ENCODE data around the gene SMCO4. TPM values are rescaled to one million over a fixed set of nuclear protein-coding genes. Genes with fewer than 3 reads are reported as not detected.
"Not testable (repeated sequence)": the region's sequence is repeated elsewhere in the genome, so short reads cannot be mapped to it uniquely, and the experiment has no call there.

Gene SMCO4
- total RNA-seq, 2 donors from 2014 or later, result 6.6 to 8.9 TPM

DNA sequence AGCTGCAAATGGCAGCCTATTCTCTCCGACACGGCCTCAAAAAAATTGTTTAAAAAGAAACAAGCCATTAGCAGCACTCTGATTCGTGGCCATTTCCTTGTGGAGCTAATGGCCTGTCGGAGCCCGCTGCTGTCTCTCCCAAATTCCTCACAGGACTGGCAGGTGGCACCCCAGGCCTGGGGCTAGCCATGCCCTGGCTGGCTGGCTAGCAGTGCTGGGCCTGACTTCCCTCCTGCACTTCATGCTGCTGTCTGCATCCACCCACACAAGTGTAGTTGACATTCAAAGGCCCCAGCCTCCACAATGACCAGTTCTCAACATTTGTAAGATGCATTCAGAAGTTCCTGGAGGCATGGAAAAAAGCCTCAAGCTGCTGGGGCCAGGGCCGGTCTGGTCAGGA, 61.5 kb downstream of the SMCO4 start:
- Mint-ChIP-seq H3K4me1 (peaks cover 4% of the 10 kb centered on the region), H3K4me3 (no peak overlapping the region), H3K36me3 (ENCODE audit: low read depth) (peaks cover 3% of the 10 kb centered on the region), H3K27ac (peak overlapping the region; percentile 29), H3K27me3 (no peaks in the 10 kb centered on the region)
- ATAC-seq, result no peak
- DNase-seq, result no peak
- H3K9me3 ChIP-seq (ENCODE audit: control insufficient read depth, low read length, poor library complexity, severe bottlenecking), result no peaks in the 10 kb centered on the region

DNA sequence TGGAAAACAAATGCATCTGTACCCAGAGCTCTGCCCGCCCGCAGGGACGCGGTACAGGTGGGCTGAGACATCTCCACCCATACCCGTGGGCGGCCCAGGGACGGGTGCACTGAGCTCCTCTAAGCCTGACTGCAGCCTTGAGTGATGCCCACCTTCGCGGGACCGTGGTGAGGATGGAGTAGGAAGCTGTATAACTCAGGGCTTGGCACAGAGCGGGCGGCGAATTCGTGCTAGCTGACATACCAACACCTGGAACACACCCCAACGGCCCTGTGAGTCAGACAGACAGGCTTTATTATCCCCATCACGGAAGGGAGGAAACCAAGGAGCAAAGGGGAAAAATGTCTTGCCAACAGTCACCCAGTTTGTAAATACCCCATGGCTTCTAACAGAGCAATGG, 61.9 kb downstream of the SMCO4 start:
- Mint-ChIP-seq H3K4me3 (no peak overlapping the region), H3K4me1 (peaks cover 4% of the 10 kb centered on the region), H3K36me3 (ENCODE audit: low read depth) (peaks cover 3% of the 10 kb centered on the region), H3K27me3 (no peaks in the 10 kb centered on the region), H3K27ac (no peak overlapping the region)
- no peak for ATAC-seq
- DNase-seq, result no peak
- H3K9me3 ChIP-seq (ENCODE audit: control insufficient read depth, low read length, poor library complexity, severe bottlenecking), result no peaks in the 10 kb centered on the region

DNA sequence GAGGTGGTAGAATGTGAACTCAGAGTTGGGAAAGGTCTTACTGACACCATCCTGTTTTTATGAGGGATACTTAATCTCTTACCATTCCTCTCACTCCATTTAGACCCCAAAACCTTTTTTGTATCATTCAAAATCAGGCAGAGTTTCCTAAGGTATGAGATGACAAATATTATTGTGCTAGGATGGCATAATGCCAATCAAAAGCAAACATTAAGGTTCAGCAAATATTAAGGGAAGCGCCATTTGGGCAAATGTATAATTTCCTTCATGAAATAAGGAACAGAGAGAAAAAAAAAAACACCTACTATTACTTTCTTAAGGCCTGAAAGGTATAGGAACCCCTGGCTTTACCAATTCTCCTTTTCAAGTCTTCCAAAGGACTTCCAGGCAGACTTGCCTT, 62.4 kb downstream of the SMCO4 start:
- no peak overlapping the region for H3K27ac Mint-ChIP-seq
- H3K27me3 Mint-ChIP-seq, result no peaks in the 10 kb centered on the region

DNA sequence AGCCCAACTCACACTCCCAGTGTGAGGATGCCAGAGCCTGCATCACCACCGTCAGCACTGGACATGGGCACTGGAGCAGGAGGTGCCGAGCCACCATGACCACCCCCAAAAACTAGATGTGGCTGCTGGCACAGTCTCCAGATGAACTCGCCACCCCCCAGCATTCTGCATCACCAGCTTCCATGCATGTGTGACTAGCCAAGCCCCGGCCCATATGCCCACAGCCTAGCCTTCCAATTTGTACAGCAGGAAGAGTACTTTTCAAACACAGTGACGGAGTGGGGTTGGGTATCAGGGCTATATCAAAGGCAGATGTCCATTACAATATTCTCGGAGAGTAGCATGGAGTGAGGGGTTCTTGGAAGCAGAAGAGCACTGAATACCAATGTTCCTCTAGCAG, 62.9 kb downstream of the SMCO4 start:
- DNase-seq (no peak), ATAC-seq (no peak)
- H3K9me3 ChIP-seq (ENCODE audit: control insufficient read depth, low read length, poor library complexity, severe bottlenecking), result no peaks in the 10 kb centered on the region
- H3K36me3 Mint-ChIP-seq (ENCODE audit: low read depth), result peaks cover 3% of the 10 kb centered on the region
- no peaks in the 10 kb centered on the region for H3K27me3 Mint-ChIP-seq
- peaks cover 4% of the 10 kb centered on the region for H3K4me1 Mint-ChIP-seq
- no peak overlapping the region for H3K27ac Mint-ChIP-seq
- no peak overlapping the region for H3K4me3 Mint-ChIP-seq

More for the DNA sequence above, 62.4 kb downstream of the SMCO4 start:
- Mint-ChIP-seq H3K36me3 (ENCODE audit: low read depth) (peaks cover 3% of the 10 kb centered on the region), H3K4me1 (peaks cover 4% of the 10 kb centered on the region), H3K4me3 (no peak overlapping the region)
- DNase-seq, result no peak
- H3K9me3 ChIP-seq (ENCODE audit: control insufficient read depth, low read length, poor library complexity, severe bottlenecking), result no peaks in the 10 kb centered on the region
- ATAC-seq, result no peak

DNA sequence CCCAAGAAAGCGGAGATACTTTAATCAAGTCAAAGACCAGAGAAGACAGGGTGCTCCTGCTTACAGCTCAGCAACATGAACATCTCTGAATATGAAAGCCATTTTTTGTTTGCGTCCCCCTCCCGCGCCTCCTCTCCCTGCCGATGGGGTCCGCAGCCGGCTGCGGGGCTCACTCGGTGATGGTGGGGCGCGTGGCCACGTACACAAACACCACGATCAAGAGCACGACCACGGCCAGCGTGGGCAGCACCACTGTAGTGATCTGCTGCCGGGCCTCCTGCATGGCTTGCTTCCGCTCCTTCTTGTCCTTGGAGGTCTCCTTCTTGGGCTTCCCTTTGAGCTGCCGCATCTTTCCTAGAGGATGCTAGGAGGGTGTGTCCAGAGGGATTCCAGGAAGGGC, 64.3 kb downstream of the SMCO4 start:
- Mint-ChIP-seq H3K36me3 (ENCODE audit: low read depth) (peaks cover 3% of the 10 kb centered on the region), H3K27ac (no peak overlapping the region), H3K4me3 (no peak overlapping the region), H3K27me3 (no peaks in the 10 kb centered on the region), H3K4me1 (peaks cover 4% of the 10 kb centered on the region)
- H3K9me3 ChIP-seq (ENCODE audit: control insufficient read depth, low read length, poor library complexity, severe bottlenecking), result no peaks in the 10 kb centered on the region
- no peak for DNase-seq
- no peak for ATAC-seq

DNA sequence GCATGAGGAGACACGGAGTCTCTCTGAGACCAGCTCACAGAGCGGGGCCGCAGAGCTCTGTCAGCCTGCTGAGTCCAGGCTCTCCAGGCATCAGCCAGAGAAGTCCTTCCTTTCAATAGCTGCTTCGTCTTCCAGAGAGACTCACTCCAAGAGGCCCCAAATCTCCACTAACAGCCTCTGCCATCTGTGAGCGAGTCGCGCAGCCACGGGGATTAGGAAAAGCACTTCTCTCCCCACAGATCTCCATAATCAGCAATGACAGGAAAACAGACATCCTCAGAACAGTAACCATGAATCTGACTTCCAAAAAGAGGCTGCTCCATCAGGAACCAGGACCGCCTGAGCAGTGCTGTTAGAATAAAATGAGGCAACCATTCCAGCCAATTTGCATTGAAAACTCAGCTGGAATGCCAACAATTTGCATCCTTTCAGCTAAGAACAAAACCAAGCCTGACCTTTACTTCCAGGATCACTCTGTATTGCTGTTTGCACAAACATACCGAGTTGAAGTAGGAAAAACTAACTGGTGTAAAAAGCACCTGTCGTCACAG, 65.4 kb downstream of the SMCO4 start:
- Mint-ChIP-seq H3K36me3 (ENCODE audit: low read depth) (peaks cover 3% of the 10 kb centered on the region), H3K4me1 (peaks cover 3% of the 10 kb centered on the region), H3K4me3 (no peak overlapping the region), H3K27me3 (no peaks in the 10 kb centered on the region), H3K27ac (no peak overlapping the region)
- DNase-seq (no peak), ATAC-seq (no peak)
- H3K9me3 ChIP-seq (ENCODE audit: control insufficient read depth, low read length, poor library complexity, severe bottlenecking), result no peaks in the 10 kb centered on the region

DNA sequence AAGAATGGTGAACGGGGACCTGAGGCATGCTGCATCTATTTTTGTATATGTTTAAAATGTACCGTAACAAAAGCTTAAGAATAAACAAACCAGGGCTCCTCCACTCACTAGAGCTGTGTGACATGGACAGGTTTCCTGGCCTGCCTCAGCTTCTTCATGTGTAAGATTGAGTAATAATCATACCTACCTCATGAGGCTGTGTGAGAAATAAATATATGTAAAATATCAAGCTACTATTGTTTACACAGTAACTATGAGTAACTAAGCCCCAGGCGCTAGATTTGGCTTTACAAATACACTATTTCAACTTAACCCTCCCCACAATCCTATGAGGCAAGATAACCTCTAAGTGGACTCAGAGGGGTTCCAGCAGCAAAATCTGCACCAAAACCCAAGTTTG, 66.4 kb downstream of the SMCO4 start:
- Mint-ChIP-seq H3K27me3 (no peaks in the 10 kb centered on the region), H3K36me3 (ENCODE audit: low read depth) (no peaks in the 10 kb centered on the region), H3K27ac (no peak overlapping the region), H3K4me1 (peaks cover 2% of the 10 kb centered on the region), H3K4me3 (no peak overlapping the region)
- no peak for DNase-seq
- no peak for ATAC-seq
- no peaks in the 10 kb centered on the region for H3K9me3 ChIP-seq (ENCODE audit: control insufficient read depth, low read length, poor library complexity, severe bottlenecking)

DNA sequence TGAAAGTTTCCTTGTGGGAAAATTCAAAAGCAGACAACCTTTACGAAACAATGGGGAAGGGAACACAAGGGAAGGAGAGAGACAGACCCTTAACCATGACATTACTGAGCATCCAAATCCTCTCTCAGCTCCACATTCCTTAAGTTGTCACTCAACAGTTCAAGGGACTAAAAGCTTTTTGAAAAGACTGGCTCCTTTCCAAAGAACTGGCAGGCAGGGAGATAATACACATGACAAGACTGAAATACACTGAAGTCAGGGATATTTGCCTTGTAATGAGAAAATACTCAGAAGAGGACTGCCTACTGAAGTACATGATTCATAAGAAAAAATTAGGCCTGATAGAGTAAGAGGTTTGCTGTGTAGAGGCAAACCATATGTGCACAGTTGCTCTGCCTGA, 69.1 kb downstream of the SMCO4 start:
- peaks cover 3% of the 10 kb centered on the region for H3K4me1 Mint-ChIP-seq
- no peaks in the 10 kb centered on the region for H3K36me3 Mint-ChIP-seq (ENCODE audit: low read depth)
- no peak overlapping the region for H3K4me3 Mint-ChIP-seq
- no peak overlapping the region for H3K27ac Mint-ChIP-seq
- H3K27me3 Mint-ChIP-seq, result no peaks in the 10 kb centered on the region
- DNase-seq (no peak), ATAC-seq (no peak)
- no peaks in the 10 kb centered on the region for H3K9me3 ChIP-seq (ENCODE audit: control insufficient read depth, low read length, poor library complexity, severe bottlenecking)

DNA sequence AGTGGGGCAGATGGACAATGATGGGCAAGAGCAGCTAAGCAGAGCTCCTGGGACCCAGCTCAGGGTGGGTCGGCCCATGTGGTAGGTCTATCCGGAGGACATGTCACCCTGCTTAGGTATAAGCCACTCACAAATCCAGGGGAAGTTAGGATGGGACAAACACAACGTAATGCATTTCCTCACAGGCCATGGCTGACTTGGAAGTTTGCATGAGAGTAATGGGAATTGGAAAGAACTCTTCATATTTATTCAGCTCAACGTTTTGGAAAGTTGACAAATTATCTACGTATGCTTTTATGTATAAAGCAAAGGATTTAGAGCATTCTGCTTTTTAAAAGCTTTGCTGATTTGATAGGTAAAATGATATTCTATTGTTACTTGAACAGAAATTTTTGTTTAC, 74.9 kb downstream of the SMCO4 start:
- Mint-ChIP-seq H3K27me3 (no peaks in the 10 kb centered on the region), H3K4me3 (no peak overlapping the region), H3K36me3 (ENCODE audit: low read depth) (no peaks in the 10 kb centered on the region), H3K4me1 (peaks cover 6% of the 10 kb centered on the region), H3K27ac (no peak overlapping the region)
- DNase-seq, result no peak
- no peak for ATAC-seq
- H3K9me3 ChIP-seq (ENCODE audit: control insufficient read depth, low read length, poor library complexity, severe bottlenecking), result no peaks in the 10 kb centered on the region

DNA sequence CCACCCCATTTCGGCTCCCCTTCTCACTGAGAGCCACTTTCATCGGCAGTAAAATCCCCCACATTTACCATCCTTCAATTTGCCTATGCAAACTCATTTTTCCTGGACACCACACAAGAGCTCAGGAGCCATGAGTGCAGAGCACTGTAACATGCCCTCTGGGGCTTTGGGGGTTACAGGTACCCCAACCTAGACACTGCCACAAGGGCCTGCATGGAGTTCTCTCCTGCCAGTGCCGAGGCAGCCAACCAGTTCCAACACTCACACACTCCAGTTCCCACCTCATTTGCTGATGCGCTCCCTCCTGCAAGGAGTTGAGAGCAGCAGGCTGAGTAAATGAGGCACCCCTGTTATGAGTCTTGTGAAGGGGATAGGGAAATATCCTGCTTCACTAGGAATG, 76.1 kb downstream of the SMCO4 start:
- DNase-seq (no peak), ATAC-seq (no peak)
- no peak overlapping the region for H3K4me3 Mint-ChIP-seq
- peaks cover 6% of the 10 kb centered on the region for H3K4me1 Mint-ChIP-seq
- no peak overlapping the region for H3K27ac Mint-ChIP-seq
- no peaks in the 10 kb centered on the region for H3K9me3 ChIP-seq (ENCODE audit: control insufficient read depth, low read length, poor library complexity, severe bottlenecking)
- H3K36me3 Mint-ChIP-seq (ENCODE audit: low read depth), result no peaks in the 10 kb centered on the region
- no peaks in the 10 kb centered on the region for H3K27me3 Mint-ChIP-seq

DNA sequence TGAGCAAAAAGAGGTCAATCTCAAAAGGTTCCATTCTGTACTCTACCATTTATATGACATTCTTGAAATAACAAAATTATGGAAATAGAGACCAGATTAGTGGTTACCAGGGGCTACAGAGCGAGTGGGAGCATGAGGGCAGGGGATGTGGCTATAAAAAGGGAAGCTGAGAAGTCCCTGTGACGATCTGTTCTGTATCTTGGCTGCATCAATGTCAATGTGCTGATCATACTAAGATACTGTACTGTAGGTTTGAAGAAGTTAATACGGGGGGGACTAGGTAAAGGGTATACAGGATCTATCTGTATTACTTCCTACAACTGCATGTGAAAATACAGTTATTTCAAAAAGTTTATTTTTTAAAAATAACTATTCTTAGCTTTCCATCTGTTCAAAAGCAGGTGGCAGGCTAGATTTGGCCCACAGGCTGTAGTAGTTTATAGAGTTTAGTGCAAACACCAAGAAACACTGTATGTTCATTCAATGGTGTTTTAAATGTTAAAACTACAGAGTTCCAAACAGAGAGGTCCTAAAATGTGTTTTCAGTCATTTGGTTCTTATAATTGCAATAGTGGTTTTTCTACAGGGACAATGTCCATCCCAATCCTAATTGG, 78.2 kb downstream of the SMCO4 start:
- Mint-ChIP-seq H3K27me3 (no peaks in the 10 kb centered on the region), H3K27ac (no peak overlapping the region), H3K4me3 (no peak overlapping the region), H3K4me1 (peaks cover 4% of the 10 kb centered on the region), H3K36me3 (ENCODE audit: low read depth) (no peaks in the 10 kb centered on the region)
- ATAC-seq (no peak), DNase-seq (no peak)
- no peaks in the 10 kb centered on the region for H3K9me3 ChIP-seq (ENCODE audit: control insufficient read depth, low read length, poor library complexity, severe bottlenecking)

DNA sequence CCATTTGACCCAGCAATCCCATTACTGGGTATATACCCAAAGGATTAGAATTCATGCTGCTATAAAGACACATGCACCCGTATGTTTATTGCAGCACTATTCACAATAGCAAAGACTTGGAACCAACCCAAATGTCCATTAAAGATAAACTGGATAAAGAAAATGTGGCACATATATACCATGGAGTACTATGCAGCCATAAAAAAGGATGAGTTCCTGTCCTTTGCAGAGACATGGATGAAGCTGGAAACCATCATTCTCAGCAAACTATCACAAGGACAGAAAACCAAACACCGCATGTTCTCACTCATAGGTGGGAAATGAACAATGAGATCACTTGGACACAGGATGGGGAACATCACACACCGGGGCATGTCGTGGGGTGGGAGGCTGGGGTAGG, 79.5 kb downstream of the SMCO4 start:
- not testable (repeated sequence) for DNase-seq; H3K36me3 Mint-ChIP-seq (ENCODE audit: low read depth); ATAC-seq; H3K4me3 Mint-ChIP-seq; H3K9me3 ChIP-seq (ENCODE audit: control insufficient read depth, low read length, poor library complexity, severe bottlenecking); H3K4me1 Mint-ChIP-seq; H3K27ac Mint-ChIP-seq; H3K27me3 Mint-ChIP-seq

DNA sequence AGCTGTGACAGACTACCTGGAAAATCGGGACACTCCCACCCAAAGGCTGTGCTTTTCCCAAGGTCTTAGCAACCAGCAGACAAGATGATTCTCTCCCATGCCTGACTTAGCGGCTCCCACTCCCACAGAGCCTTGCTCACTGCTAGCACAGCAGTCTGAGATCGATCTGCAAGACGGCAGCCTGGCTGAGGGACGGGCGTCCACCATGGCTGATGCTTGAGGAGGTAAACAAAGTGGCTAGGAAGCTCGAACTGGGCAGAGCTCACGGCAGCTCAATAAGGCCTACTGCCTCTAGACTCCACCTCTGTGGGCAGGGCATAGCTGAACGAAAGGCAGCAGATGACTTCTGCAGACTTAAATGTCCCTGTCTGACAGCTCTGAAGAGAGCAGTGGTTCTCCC, 84.9 kb downstream of the SMCO4 start:
- no peaks in the 10 kb centered on the region for H3K4me1 Mint-ChIP-seq
- no peak overlapping the region for H3K27ac Mint-ChIP-seq
- DNase-seq (no peak), ATAC-seq (no peak)
- H3K4me3 Mint-ChIP-seq, result no peak overlapping the region
- no peaks in the 10 kb centered on the region for H3K36me3 Mint-ChIP-seq (ENCODE audit: low read depth)
- peaks cover 5% of the 10 kb centered on the region for H3K27me3 Mint-ChIP-seq
- H3K9me3 ChIP-seq (ENCODE audit: control insufficient read depth, low read length, poor library complexity, severe bottlenecking), result no peaks in the 10 kb centered on the region

DNA sequence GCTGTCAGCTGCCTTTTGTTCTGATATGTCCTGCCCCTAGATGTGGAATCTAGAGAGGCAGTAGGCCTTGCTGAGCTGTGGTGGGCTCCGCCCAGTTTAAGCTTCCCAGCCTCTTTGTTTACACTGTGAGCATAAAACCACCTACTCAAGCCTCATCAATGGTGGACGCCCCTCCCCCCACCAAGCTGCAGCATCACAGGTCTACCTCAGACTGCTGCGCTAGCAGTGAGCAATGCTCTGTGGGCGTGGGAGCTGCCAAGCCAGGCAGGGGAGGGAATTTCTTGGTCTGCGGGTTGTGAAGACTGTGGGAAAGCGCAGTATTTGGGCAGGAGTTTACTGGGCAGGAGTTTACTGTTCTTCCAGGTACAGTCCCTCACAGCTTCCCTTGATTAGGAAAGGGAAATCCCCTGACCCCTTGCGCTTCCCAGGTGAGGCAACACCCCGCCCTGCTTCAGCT, 98.5 kb downstream of the SMCO4 start:
- peak in 2 of 3 donors; percentile 13 to 40 for DNase-seq
- peak; percentile 94 for ATAC-seq
- no peaks in the 10 kb centered on the region for H3K9me3 ChIP-seq (ENCODE audit: control insufficient read depth, low read length, poor library complexity, severe bottlenecking)
- peaks cover 5% of the 10 kb centered on the region for H3K27me3 Mint-ChIP-seq
- no peaks in the 10 kb centered on the region for H3K4me1 Mint-ChIP-seq
- peaks cover 2% of the 10 kb centered on the region for H3K36me3 Mint-ChIP-seq (ENCODE audit: low read depth)
- H3K4me3 Mint-ChIP-seq, result peak overlapping the region; percentile 37
- no peak overlapping the region for H3K27ac Mint-ChIP-seq
